Measurements from ENCODE around the gene KCNK5.

Gene KCNK5

GRCh38 chr6:39199976-39200375 is 29.3 kb downstream of the KCNK5 start:
- no peaks in the 10 kb centered on the region for H4K20me1 ChIP-seq (ENCODE audit: insufficient read depth)
- no peak overlapping the region for H2AFZ ChIP-seq (ENCODE audit: low read depth)

GRCh38 chr6:39199231-39199940 is 29.9 kb downstream of the KCNK5 start:
- Histone ChIP-seq H3K27me3 (ENCODE audit: insufficient read depth, low read depth) (no peaks in the 10 kb centered on the region), H3K4me2 (no peak overlapping the region), H3K27ac (no peak overlapping the region), H4K20me1 (ENCODE audit: insufficient read depth) (no peaks in the 10 kb centered on the region), H3K79me2 (ENCODE audit: insufficient read depth, low read depth) (no peaks in the 10 kb centered on the region), H3K4me3 (IDR thresholded peaks at IDR 0.05; ENCODE audit: insufficient read depth, low read depth, low read length) (no peak overlapping the region), H2AFZ (ENCODE audit: low read depth) (no peak overlapping the region), H3K36me3 (ENCODE audit: insufficient read depth) (no peaks in the 10 kb centered on the region), H3K4me1 (ENCODE audit: low read depth, poor library complexity, severe bottlenecking) (no peaks in the 10 kb centered on the region), H3K9ac (no peak overlapping the region)
- no peak for TF ChIP-seq CTCF (conservative IDR thresholded peaks at IDR 0.05; ENCODE audit: low read depth, low read length)

More at GRCh38 chr6:39199976-39200375, 29.3 kb downstream of the KCNK5 start:
- Histone ChIP-seq H3K4me3 (IDR thresholded peaks at IDR 0.05; ENCODE audit: insufficient read depth, low read depth, low read length) (no peak overlapping the region), H3K27me3 (ENCODE audit: insufficient read depth, low read depth) (no peaks in the 10 kb centered on the region), H3K4me1 (ENCODE audit: low read depth, poor library complexity, severe bottlenecking) (no peaks in the 10 kb centered on the region), H3K4me2 (no peak overlapping the region), H3K79me2 (ENCODE audit: insufficient read depth, low read depth) (no peaks in the 10 kb centered on the region), H3K27ac (no peak overlapping the region), H3K36me3 (ENCODE audit: insufficient read depth) (no peaks in the 10 kb centered on the region), H3K9ac (no peak overlapping the region)
- no peak for TF ChIP-seq CTCF (conservative IDR thresholded peaks at IDR 0.05; ENCODE audit: low read depth, low read length)

- H3K36me3 ChIP-seq (ENCODE audit: insufficient read depth) = no peaks in the 10 kb centered on the region
Observed at GRCh38 chr6:39198528-39198927, 30.7 kb downstream of the KCNK5 start.

GRCh38 chr6:39197922-39198500 is 31.3 kb downstream of the KCNK5 start:
- H3K36me3 ChIP-seq (ENCODE audit: insufficient read depth) = no peaks in the 10 kb centered on the region
- no peak overlapping the region for H2AFZ ChIP-seq (ENCODE audit: low read depth)
- H3K4me2 ChIP-seq = no peak overlapping the region
- H3K79me2 ChIP-seq (ENCODE audit: insufficient read depth, low read depth) = no peaks in the 10 kb centered on the region
- H3K9ac ChIP-seq = no peak overlapping the region
- H3K27me3 ChIP-seq (ENCODE audit: insufficient read depth, low read depth) = no peaks in the 10 kb centered on the region
- no peak overlapping the region for H3K4me3 ChIP-seq (IDR thresholded peaks at IDR 0.05; ENCODE audit: insufficient read depth, low read depth, low read length)
- no peak for TF ChIP-seq CTCF (conservative IDR thresholded peaks at IDR 0.05; ENCODE audit: low read depth, low read length)
- H4K20me1 ChIP-seq (ENCODE audit: insufficient read depth) = no peaks in the 10 kb centered on the region
- H3K27ac ChIP-seq = no peak overlapping the region
- H3K4me1 ChIP-seq (ENCODE audit: low read depth, poor library complexity, severe bottlenecking) = no peaks in the 10 kb centered on the region

More at GRCh38 chr6:39198528-39198927, 30.7 kb downstream of the KCNK5 start:
- Histone ChIP-seq H3K4me3 (IDR thresholded peaks at IDR 0.05; ENCODE audit: insufficient read depth, low read depth, low read length) (no peak overlapping the region), H3K27me3 (ENCODE audit: insufficient read depth, low read depth) (no peaks in the 10 kb centered on the region), H4K20me1 (ENCODE audit: insufficient read depth) (no peaks in the 10 kb centered on the region), H3K4me2 (no peak overlapping the region), H3K4me1 (ENCODE audit: low read depth, poor library complexity, severe bottlenecking) (no peaks in the 10 kb centered on the region), H2AFZ (ENCODE audit: low read depth) (no peak overlapping the region), H3K79me2 (ENCODE audit: insufficient read depth, low read depth) (no peaks in the 10 kb centered on the region), H3K27ac (no peak overlapping the region), H3K9ac (no peak overlapping the region)
- no peak for TF ChIP-seq CTCF (conservative IDR thresholded peaks at IDR 0.05; ENCODE audit: low read depth, low read length)

Data from KMS-11 (cell line).